Vagina (tissue), 2 donors: ENCODE measurements around the gene CAMTA2.

ENCODE experiments used
- CTCF ChIP-seq, 3 experiments: fragments of 450-650 bp in 2 of 3; fragments of 200-600 bp in 1 of 3; sonication (generic) in 1 of 3; IDR thresholded peaks; one replicate each; pipeline ENCODE4 v1.5.1; 2017 to 2019; ENCODE audit warnings: antibody characterized with exemption in 3 of 3, mild to moderate bottlenecking in 2 of 3, moderate library complexity in 2 of 3
- POLR2A ChIP-seq, 2 donors: fragments of 450-650 bp; IDR thresholded peaks; one replicate each; pipeline ENCODE4 v1.6.1; 2017; ENCODE audit warnings: antibody characterized with exemption in 2 of 2, mild to moderate bottlenecking in 2 of 2, moderate library complexity in 2 of 2
- POLR2AphosphoS5 ChIP-seq, 2 donors: sonication (generic); formaldehyde crosslinking; IDR thresholded peaks; one replicate each; pipeline ENCODE4 v1.9.0; 2017; ENCODE audit warnings: antibody characterized with exemption in 2 of 2, mild to moderate bottlenecking in 2 of 2, low read depth in 1 of 2; ENCODE audit not compliant: insufficient read depth in 1 of 2

- TF ChIP-seq POLR2AphosphoS5 (IDR thresholded peaks at IDR 0.05; ENCODE audit: insufficient read depth in 1 of 2, low read depth in 1 of 2) (no peak), CTCF (IDR thresholded peaks at IDR 0.05) (no peak), POLR2A (IDR thresholded peaks at IDR 0.05) (no peak)
Measured at GRCh38 chr17:4945944-4946280, 41.6 kb downstream of the CAMTA2 start.
